C4-2B (cell line): ENCODE data around the gene TRDN.
"Not testable (repeated sequence)": the region's sequence is repeated elsewhere in the genome, so short reads cannot be mapped to it uniquely, and the experiment has no call there.

Source experiments
- H3K27ac ChIP-seq: fragments of 450-650 bp; 2 replicates; pipeline ENCODE4 v1.5.1; 2017
- CTCF ChIP-seq: fragments of 450-650 bp; conservative IDR thresholded peaks from 2 replicates; pipeline ENCODE4 v1.5.1; 2017; ENCODE audit warnings: mild to moderate bottlenecking
- ZFX ChIP-seq: fragments of 450-650 bp; IDR thresholded peaks from 2 replicates; pipeline ENCODE4 v1.6.1; 2017

Gene TRDN

GRCh38 chr6:123295181-123295580 lies 341.6 kb downstream of the TRDN start:
- no peak for TF ChIP-seq CTCF
- TF ChIP-seq ZFX = no peak
- H3K27ac ChIP-seq = no peak overlapping the region

GRCh38 chr6:123288649-123289048 lies 348.1 kb downstream of the TRDN start:
- no peak for TF ChIP-seq CTCF
- no peak for TF ChIP-seq ZFX
- H3K27ac ChIP-seq = no peak overlapping the region

GRCh38 chr6:123276546-123276980 lies 360.2 kb downstream of the TRDN start:
- TF ChIP-seq CTCF (no peak), ZFX (no peak)
- H3K27ac ChIP-seq = no peak overlapping the region

- no peak overlapping the region for H3K27ac ChIP-seq
- TF ChIP-seq CTCF (no peak), ZFX (no peak)
Observed at GRCh38 chr6:123263981-123264380, 372.8 kb downstream of the TRDN start.

GRCh38 chr6:123240626-123241025 lies 396.1 kb downstream of the TRDN start:
- H3K27ac ChIP-seq = no peak overlapping the region

GRCh38 chr6:123233336-123233735 lies 403.4 kb downstream of the TRDN start:
- no peak for TF ChIP-seq CTCF
- H3K27ac ChIP-seq = no peak overlapping the region

More at GRCh38 chr6:123240626-123241025, 396.1 kb downstream of the TRDN start:
- TF ChIP-seq CTCF = no peak
- no peak for TF ChIP-seq ZFX

GRCh38 chr6:123227789-123228188 lies 409.0 kb downstream of the TRDN start:
- not testable (repeated sequence) for H3K27ac ChIP-seq

GRCh38 chr6:123226398-123226797 lies 410.4 kb downstream of the TRDN start:
- no peak for TF ChIP-seq CTCF
- TF ChIP-seq ZFX = no peak
- H3K27ac ChIP-seq = no peak overlapping the region
